ENCODE measurements around the gene LYL1. TPM values are rescaled to one million over a fixed set of nuclear protein-coding genes. Genes with fewer than 3 reads are reported as not detected.
A peak's percentile ranks its signal among the peaks of the same experiment; 100 is the strongest.

Gene LYL1
- total and polyA plus RNA-seq, 2 of the 13 experiments (the other 11 are each of a cell fraction or from before 2014, with no cell fraction given) = 0.75 to 0.92 TPM

- TF ChIP-seq ZFP37 (CRISPR knock-in tag; IDR thresholded peaks at IDR 0.05; ENCODE audit: borderline replicate concordance) (peak; percentile 75), ZNF629 (CRISPR knock-in tag; conservative IDR thresholded peaks at IDR 0.05) (no peak), CREB1 (IDR thresholded peaks at IDR 0.05) (peak; percentile 82), CREB1 (CRISPR knock-in tag; IDR thresholded peaks at IDR 0.05) (peak; percentile 83; the same call in 1 of the 2 replicates), PREB (CRISPR knock-in tag; IDR thresholded peaks at IDR 0.05) (no peak), HOXA3 (CRISPR knock-in tag; IDR thresholded peaks at IDR 0.05) (peak; percentile 75), SIX4 (CRISPR knock-in tag; IDR thresholded peaks at IDR 0.05) (no peak), MZF1 (CRISPR knock-in tag; IDR thresholded peaks at IDR 0.05; ENCODE audit: borderline replicate concordance) (no peak), WIZ (CRISPR knock-in tag; IDR thresholded peaks at IDR 0.05) (0 out of 2 replicates have a peak, but pooled peaks have one; percentile 12), THYN1 (CRISPR knock-in tag; IDR thresholded peaks at IDR 0.05; ENCODE audit: borderline replicate concordance, low read depth) (no peak), ZBTB26 (CRISPR knock-in tag; IDR thresholded peaks at IDR 0.05; ENCODE audit: borderline replicate concordance) (no peak; the same call in 1 of the 2 replicates), SRSF4 (IDR thresholded peaks at IDR 0.05; ENCODE audit: low read depth, low read length, poor library complexity, severe bottlenecking) (no peak), ZNF44 (CRISPR knock-in tag; IDR thresholded peaks at IDR 0.05) (no peak), NR3C1 (CRISPR knock-in tag; IDR thresholded peaks at IDR 0.05) (no peak), YEATS4 (CRISPR knock-in tag; IDR thresholded peaks at IDR 0.05; ENCODE audit: borderline replicate concordance) (peak; percentile 89; the same call in 1 of the 2 replicates), PPARG (CRISPR knock-in tag; conservative IDR thresholded peaks at IDR 0.05) (peak; percentile 56; the same call in 1 of the 2 replicates), MATR3 (CRISPR knock-in tag; IDR thresholded peaks at IDR 0.05) (no peak), EED (CRISPR knock-in tag; IDR thresholded peaks at IDR 0.05) (no peak; the same call in 1 of the 2 replicates), RFX1 (IDR thresholded peaks at IDR 0.05) (no peak), ZUFSP (CRISPR knock-in tag; IDR thresholded peaks at IDR 0.05; ENCODE audit: borderline replicate concordance) (no peak), ZNF615 (CRISPR knock-in tag; IDR thresholded peaks at IDR 0.05; ENCODE audit: borderline replicate concordance) (no peak), ZNF850 (CRISPR knock-in tag; conservative IDR thresholded peaks at IDR 0.05) (no peak), ZNF496 (CRISPR knock-in tag; IDR thresholded peaks at IDR 0.05; ENCODE audit: insufficient replicate concordance) (no peak), SP5 (CRISPR knock-in tag; IDR thresholded peaks at IDR 0.05; ENCODE audit: borderline replicate concordance, low read depth) (peak; percentile 21; the same call in 1 of the 2 replicates), IKZF1 (IDR thresholded peaks at IDR 0.05) (no peak), MED13 (CRISPR knock-in tag; IDR thresholded peaks at IDR 0.05) (0 out of 2 replicates have a peak, but pooled peaks have one; percentile 49), ZNF746 (CRISPR knock-in tag; IDR thresholded peaks at IDR 0.05) (0 out of 2 replicates have a peak, but pooled peaks have one; percentile 42), ZNF614 (CRISPR knock-in tag; IDR thresholded peaks at IDR 0.05; ENCODE audit: borderline replicate concordance) (peak; percentile 47), SKI (IDR thresholded peaks at IDR 0.05; ENCODE audit: partially characterized antibody) (no peak)
Observed at GRCh38 chr19:13151605-13152355, 49.1 kb upstream of the LYL1 start (continued).
